ENCODE results near the gene FANCB. TPM values are rescaled to one million over a fixed set of nuclear protein-coding genes. Genes with fewer than 3 reads are reported as not detected.

FANCB gene
- total and polyA plus RNA-seq, 9 of the 15 experiments (the other 6 are each of a cell fraction or from before 2014, with no cell fraction given) = 6.5 to 21.3 (median 14.6) TPM

GRCh38 chrX:14872355-14872754, 514 bp downstream of the FANCB start:
- BruUV-seq (replicated peaks) = no TSS peak
- in situ Hi-C loops (cut with MboI) (no loop called here), intact Hi-C loops (cut with micrococcal nuclease) (no loop called here)
- TF ChIP-seq, protein P1, sequence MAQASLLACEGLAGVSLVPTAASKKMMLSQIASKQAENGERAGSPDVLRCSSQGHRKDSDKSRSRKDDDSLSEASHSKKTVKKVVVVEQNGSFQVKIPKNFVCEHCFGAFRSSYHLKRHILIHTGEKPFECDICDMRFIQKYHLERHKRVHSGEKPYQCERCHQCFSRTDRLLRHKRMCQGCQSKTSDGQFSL (CRISPR knock-in tag; IDR thresholded peaks at IDR 0.05) = no peak
- TF ChIP-seq, protein P1 (tag; IDR thresholded peaks at IDR 0.05) = 0 out of 4 replicates have a peak, but pooled peaks of 1 of the 2 experiments have one; percentile 48
- TF ChIP-seq SAFB (IDR thresholded peaks at IDR 0.05; ENCODE audit: borderline replicate concordance, low read depth, low read length) = no peak
- Histone ChIP-seq H4K20me1 (replicated peaks; ENCODE audit: control insufficient read depth, insufficient read depth, low read length) (no peaks in the 10 kb centered on the region), H3K4me2 (ENCODE audit: insufficient read depth, low read length) (peak overlapping the region; percentile 74), H3K79me2 (ENCODE audit: control insufficient read depth, insufficient read depth, low read length) (peaks cover 69% of the 10 kb centered on the region), H3K4me3 (peak overlapping the region; percentile 51), H3K4me1 (replicated peaks in 1 of 2; ENCODE audit: control insufficient read depth in 2 of 2, insufficient read depth in 2 of 2, low read length in 2 of 2) (peaks cover 0 to 3% of the 10 kb centered on the region in 2 experiments; a peak in 2 of 5 replicates), H3K36me3 (ENCODE audit: control insufficient read depth, insufficient read depth, low read length) (peaks cover 18% of the 10 kb centered on the region), H3K9me1 (ENCODE audit: control insufficient read depth, insufficient read depth, low read length) (no peaks in the 10 kb centered on the region), H3K27me3 (ENCODE audit: control insufficient read depth in 2 of 2, insufficient read depth in 2 of 2, low read length in 2 of 2) (no peaks in the 10 kb centered on the region), H3K9ac (ENCODE audit: insufficient read depth in 1 of 2, low read depth in 2 of 2, low read length in 2 of 2) (peak overlapping the region; percentile 65 to 95; a peak in 3 of 4 replicates), H3K27ac (ENCODE audit: extremely low read depth, low read depth, low read length) (peak overlapping the region; percentile 64; the same call in 2 of the 3 replicates), H3K9me3 (replicated peaks; ENCODE audit: control insufficient read depth, insufficient read depth, low read depth, low read length) (no peaks in the 10 kb centered on the region; the same call in 1 of the 2 replicates), H2AFZ (ENCODE audit: low read depth, low read length) (peak overlapping the region; percentile 69)
- ATAC-seq = no peak
- FAIRE-seq = no peak
- 2% methylated on average over 6 of the region's 7 CpGs for WGBS (ENCODE audit: insufficient coverage, low coverage, missing lambda C conversion rate)
- ChIA-PET CTCF (ENCODE audit: low intra/inter-chr PET ratio) (no interaction called here), POLR2A (no interaction called here)
- DNase-seq (ENCODE audit: extremely low read depth in 1 of 4, low spot score in 3 of 4) = peak; percentile 6 to 33 (median 18)

GRCh38 chrX:14871767-14872166, 1.1 kb downstream of the FANCB start:
- FAIRE-seq (no peak), ATAC-seq (no peak), DNase-seq (ENCODE audit: extremely low read depth in 1 of 4, low spot score in 3 of 4) (no peak)
- Histone ChIP-seq H3K9ac (ENCODE audit: insufficient read depth in 1 of 2, low read depth in 2 of 2, low read length in 2 of 2) (peak overlapping the region in 1 of 2 experiments; percentile 49; a peak in 1 of 4 replicates), H2AFZ (ENCODE audit: low read depth, low read length) (no peak overlapping the region), H3K4me3 (peak overlapping the region; percentile 51), H3K9me1 (ENCODE audit: control insufficient read depth, insufficient read depth, low read length) (no peaks in the 10 kb centered on the region), H3K79me2 (ENCODE audit: control insufficient read depth, insufficient read depth, low read length) (peaks cover 74% of the 10 kb centered on the region), H3K27ac (ENCODE audit: extremely low read depth, low read depth, low read length) (no peak overlapping the region), H3K27me3 (ENCODE audit: control insufficient read depth in 2 of 2, insufficient read depth in 2 of 2, low read length in 2 of 2) (no peaks in the 10 kb centered on the region), H4K20me1 (replicated peaks; ENCODE audit: control insufficient read depth, insufficient read depth, low read length) (no peaks in the 10 kb centered on the region), H3K4me2 (ENCODE audit: insufficient read depth, low read length) (peak overlapping the region; percentile 67), H3K4me1 (replicated peaks in 1 of 2; ENCODE audit: control insufficient read depth in 2 of 2, insufficient read depth in 2 of 2, low read length in 2 of 2) (peaks cover 0 to 3% of the 10 kb centered on the region in 2 experiments; a peak in 2 of 5 replicates), H3K9me3 (replicated peaks; ENCODE audit: control insufficient read depth, insufficient read depth, low read depth, low read length) (no peaks in the 10 kb centered on the region; the same call in 1 of the 2 replicates), H3K36me3 (ENCODE audit: control insufficient read depth, insufficient read depth, low read length) (peaks cover 22% of the 10 kb centered on the region)
- POLR2A ChIA-PET = no interaction called here
- CTCF ChIA-PET (ENCODE audit: low intra/inter-chr PET ratio) = no interaction called here
- in situ Hi-C loops (cut with MboI) (no loop called here), intact Hi-C loops (cut with micrococcal nuclease) (no loop called here)
- WGBS (ENCODE audit: insufficient coverage, low coverage, missing lambda C conversion rate) = 17% methylated on average over 1 of the region's 1 CpG
- BruUV-seq (replicated peaks) = TSS peak; percentile 47
- no peak for TF ChIP-seq MCM7 (IDR thresholded peaks at IDR 0.05)
- TF ChIP-seq ADNP (tag; IDR thresholded peaks at IDR 0.05) = peak; percentile 52; the same call in 1 of the 2 replicates
- no peak for TF ChIP-seq FOXP1 (CRISPR knock-in tag; IDR thresholded peaks at IDR 0.05)
- no peak for TF ChIP-seq KAT7 (CRISPR knock-in tag; IDR thresholded peaks at IDR 0.05; ENCODE audit: borderline replicate concordance)
- no peak for TF ChIP-seq LARP7 (IDR thresholded peaks at IDR 0.05)
- TF ChIP-seq GTF2F1 (IDR thresholded peaks at IDR 0.05; ENCODE audit: low read depth, low read length) = no peak
- TF ChIP-seq E2F3 (CRISPR knock-in tag; IDR thresholded peaks at IDR 0.05) = no peak
- no peak for TF ChIP-seq CEBPG (CRISPR knock-in tag; IDR thresholded peaks at IDR 0.05)
- TF ChIP-seq CEBPG (tag; conservative IDR thresholded peaks at IDR 0.05 in 1 of 2, IDR thresholded peaks at IDR 0.05 in 1 of 2) = no peak
- no peak for TF ChIP-seq GATA2 (CRISPR knock-in tag; IDR thresholded peaks at IDR 0.05)
- TF ChIP-seq BCOR (IDR thresholded peaks at IDR 0.05) = 0 out of 2 replicates have a peak, but pooled peaks have one; percentile 45
- TF ChIP-seq RNF219 (CRISPR knock-in tag; IDR thresholded peaks at IDR 0.05) = no peak

All from K562 (cell line).